Left ventricle myocardium inferior (tissue), 1 donor: Measurements from ENCODE around the gene EVC. TPM values are rescaled to one million over a fixed set of nuclear protein-coding genes. Genes with fewer than 3 reads are reported as not detected.

Source experiments
- DNase-seq: peaks from one replicate; pipeline ENCODE4 v3.0.0-alpha.2; 2020
- H3K27ac ChIP-seq: fragments of 200-600 bp; replicated peaks from 2 replicates; pipeline ENCODE4 v1.8.0; 2021
- H3K27me3 ChIP-seq: fragments of 200-600 bp; 2 replicates; pipeline ENCODE4 v1.8.0; 2021; ENCODE audit warnings: low read depth
- H3K36me3 ChIP-seq: fragments of 200-600 bp; 2 replicates; pipeline ENCODE4 v1.8.0; 2021
- H3K4me1 ChIP-seq: fragments of 200-600 bp; 2 replicates; pipeline ENCODE4 v1.8.0; 2021
- H3K4me3 ChIP-seq: fragments of 200-600 bp; 2 replicates; pipeline ENCODE4 v1.8.0; 2021; ENCODE audit warnings: mild to moderate bottlenecking, moderate library complexity
- H3K9me3 ChIP-seq: fragments of 200-600 bp; replicated peaks from 2 replicates; pipeline ENCODE4 v1.8.0; 2021
- CTCF ChIP-seq: fragments of 200-600 bp; IDR thresholded peaks from 2 replicates; pipeline ENCODE4 v1.8.0; 2021; ENCODE audit warnings: antibody characterized with exemption, mild to moderate bottlenecking, borderline replicate concordance
- intact Hi-C: fragments of 100-400 bp; cut with micrococcal nuclease; formaldehyde crosslinking; loops from one replicate; pipeline ENCODE4 v1.11.0; 2022
- total RNA-seq: library from RNA; stranded (reverse); fragmentation: NEBNext Ultra II Directional; extraction: Animal tissue kit (Norgen Biotek cat#: 25700); gene quantifications from one replicate; pipeline ENCODE4 v1.2.1, GENCODE V29; 2021
- donor health status: DM: no; HTN: yes; CAD: no; lungs with severe emphysema.

Gene EVC
- total RNA-seq, 1 donor from 2014 or later, result 5.1 TPM

GRCh38 chr4:5712517-5712916 lies 1.5 kb downstream of the EVC start:
- H3K36me3 ChIP-seq, result peaks cover 10% of the 10 kb centered on the region
- H3K4me1 ChIP-seq, result peaks cover 36% of the 10 kb centered on the region
- no peak for DNase-seq
- TF ChIP-seq CTCF, result no peak
- H3K9me3 ChIP-seq, result peaks cover 16% of the 10 kb centered on the region
- peaks cover 26% of the 10 kb centered on the region for H3K27me3 ChIP-seq
- H3K27ac ChIP-seq, result no peak overlapping the region
- intact Hi-C loops, result no loop called here
- H3K4me3 ChIP-seq, result no peak overlapping the region

GRCh38 chr4:5712931-5713330 lies 1.9 kb downstream of the EVC start:
- Histone ChIP-seq H3K27ac (no peak overlapping the region), H3K27me3 (peaks cover 24% of the 10 kb centered on the region), H3K9me3 (peaks cover 16% of the 10 kb centered on the region), H3K4me1 (peaks cover 32% of the 10 kb centered on the region), H3K36me3 (peaks cover 10% of the 10 kb centered on the region), H3K4me3 (no peak overlapping the region)
- TF ChIP-seq CTCF, result no peak
- DNase-seq, result no peak
- intact Hi-C loops, result no loop called here

GRCh38 chr4:5713861-5714260 lies 2.9 kb downstream of the EVC start:
- TF ChIP-seq CTCF, result no peak
- Histone ChIP-seq H3K27me3 (peaks cover 14% of the 10 kb centered on the region), H3K36me3 (peaks cover 10% of the 10 kb centered on the region), H3K9me3 (peaks cover 16% of the 10 kb centered on the region), H3K27ac (no peak overlapping the region), H3K4me3 (no peak overlapping the region), H3K4me1 (peaks cover 22% of the 10 kb centered on the region)
- intact Hi-C loops, result no loop called here
- DNase-seq, result no peak

- H3K36me3 ChIP-seq, result peaks cover 21% of the 10 kb centered on the region
- no peak for TF ChIP-seq CTCF
- intact Hi-C loops, result no loop called here
- H3K4me1 ChIP-seq, result peaks cover 12% of the 10 kb centered on the region
- no peak overlapping the region for H3K4me3 ChIP-seq
- peaks cover 16% of the 10 kb centered on the region for H3K9me3 ChIP-seq
- DNase-seq, result no peak
- no peak overlapping the region for H3K27ac ChIP-seq
- peaks cover 5% of the 10 kb centered on the region for H3K27me3 ChIP-seq
These were observed 4.4 kb downstream of the EVC start for GRCh38 chr4:5715357-5715756.

GRCh38 chr4:5716391-5716790 lies 5.4 kb downstream of the EVC start:
- intact Hi-C loops, result no loop called here
- H3K27me3 ChIP-seq, result peaks cover 5% of the 10 kb centered on the region
- H3K36me3 ChIP-seq, result peaks cover 21% of the 10 kb centered on the region
- H3K4me1 ChIP-seq, result peaks cover 6% of the 10 kb centered on the region
- no peak for TF ChIP-seq CTCF
- no peak overlapping the region for H3K4me3 ChIP-seq
- DNase-seq, result no peak
- no peak overlapping the region for H3K27ac ChIP-seq
- peaks cover 16% of the 10 kb centered on the region for H3K9me3 ChIP-seq
